NCI-H524 treated with DMSO at 0.1 percent for 48 hours (cell line): Measurements from ENCODE around the gene ERCC2.
"Not testable (repeated sequence)": the region's sequence is repeated elsewhere in the genome, so short reads cannot be mapped to it uniquely, and the experiment has no call there.

ENCODE experiments used
- DNase-seq: peaks from one replicate; lab custom pipeline; 2025; lab: John Stamatoyannopoulos, UW

The ERCC2 gene

DNA sequence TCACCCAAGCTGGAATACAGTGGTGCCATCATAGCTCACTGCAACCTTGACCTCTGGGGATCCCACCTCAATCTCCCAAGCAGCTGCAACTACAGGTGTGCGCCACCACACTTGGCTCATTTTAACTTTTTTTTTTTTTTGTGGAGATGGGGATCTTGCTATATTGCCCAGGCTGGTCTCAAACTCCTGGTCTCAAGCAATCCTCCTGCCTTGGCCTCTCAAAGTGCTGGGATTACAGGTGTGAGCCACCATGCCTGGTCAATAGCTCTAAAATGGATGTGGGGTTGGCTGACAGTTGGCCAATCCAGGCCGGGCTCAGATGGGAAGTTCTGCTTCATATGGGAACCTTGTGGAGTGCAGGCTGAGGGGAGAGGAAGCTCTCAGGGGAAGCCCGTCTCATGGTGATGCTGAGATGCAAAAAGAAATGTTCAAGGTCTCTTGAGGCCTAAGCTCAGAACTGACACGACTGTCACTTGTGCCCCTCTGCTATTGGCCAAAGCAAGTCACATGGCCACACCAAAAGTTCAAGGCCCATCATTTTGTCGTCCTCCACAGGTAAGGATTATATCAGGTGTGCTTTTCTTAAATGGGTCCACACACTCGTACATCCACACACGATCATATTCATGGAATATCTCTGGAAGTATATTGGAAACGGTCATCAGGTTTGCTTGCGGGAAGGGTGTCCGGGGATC, 36.6 kb downstream of the ERCC2 start:
- DNase-seq = no peak

DNA sequence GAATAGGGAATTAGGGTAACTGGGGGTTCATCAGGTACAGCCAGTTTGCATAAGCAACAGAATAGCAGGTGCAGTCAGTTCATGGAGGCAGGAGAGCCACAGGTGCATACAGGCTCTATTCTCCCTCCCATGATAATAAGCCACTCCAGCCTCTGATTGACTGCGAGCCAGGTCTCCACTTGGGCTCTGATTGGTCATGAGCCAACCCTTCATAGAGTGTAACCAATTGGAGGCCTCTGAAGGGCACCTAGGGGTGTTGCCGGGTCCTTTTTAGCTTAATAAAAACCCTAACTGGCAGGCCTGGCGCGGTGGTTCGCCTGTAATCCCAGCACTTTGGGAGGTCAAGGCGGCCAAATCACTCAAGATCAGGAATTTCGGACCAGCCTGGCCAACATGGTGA, 39.0 kb downstream of the ERCC2 start:
- no peak for DNase-seq

DNA sequence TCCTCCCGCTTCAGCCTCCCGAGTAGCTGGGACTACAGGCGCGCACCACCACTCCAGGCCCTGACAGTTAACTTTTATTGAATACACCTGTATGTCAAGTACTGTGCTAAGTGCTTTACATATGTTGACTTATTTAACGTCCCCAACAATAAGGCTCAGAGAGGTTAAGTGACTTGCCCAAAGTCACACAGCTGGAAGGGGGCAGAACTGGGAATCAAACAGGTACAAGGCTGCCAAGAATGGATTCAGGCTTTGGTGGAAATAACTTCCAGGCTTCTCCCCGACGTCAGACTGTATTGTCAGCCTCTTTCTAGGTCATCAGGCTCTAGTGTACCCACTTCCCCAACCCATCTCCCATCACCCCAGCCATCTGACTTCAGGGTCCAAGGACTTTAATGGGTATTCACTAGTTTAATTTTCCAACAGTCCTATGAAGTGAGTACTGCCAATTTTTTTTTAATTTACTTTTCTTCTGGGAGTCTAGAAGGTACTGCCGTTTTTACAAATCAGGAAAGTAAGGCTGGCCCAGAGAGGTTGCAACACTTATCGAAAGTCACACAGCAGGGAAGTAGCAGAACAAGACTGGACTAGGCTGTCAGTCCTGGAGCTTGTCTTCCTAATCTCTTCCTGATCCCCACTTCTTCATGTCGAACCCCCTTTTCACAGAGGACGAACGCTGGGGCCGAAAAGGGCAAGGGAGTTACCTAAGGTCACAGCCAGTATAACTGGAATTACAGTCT, 42.8 kb downstream of the ERCC2 start:
- no peak for DNase-seq

GRCh38 chr19:45324349-45324907, 45.9 kb downstream of the ERCC2 start:
- no peak for DNase-seq

- no peak for DNase-seq
These were observed 46.7 kb downstream of the ERCC2 start for GRCh38 chr19:45323671-45324081.

GRCh38 chr19:45322744-45323281, 47.6 kb downstream of the ERCC2 start, which contains the start of gene CKM:
Gene CKM (minus strand): TSS chr19:45322875. CDS start chr19:45319713, 3,162 bp downstream.
- no peak for DNase-seq

DNA sequence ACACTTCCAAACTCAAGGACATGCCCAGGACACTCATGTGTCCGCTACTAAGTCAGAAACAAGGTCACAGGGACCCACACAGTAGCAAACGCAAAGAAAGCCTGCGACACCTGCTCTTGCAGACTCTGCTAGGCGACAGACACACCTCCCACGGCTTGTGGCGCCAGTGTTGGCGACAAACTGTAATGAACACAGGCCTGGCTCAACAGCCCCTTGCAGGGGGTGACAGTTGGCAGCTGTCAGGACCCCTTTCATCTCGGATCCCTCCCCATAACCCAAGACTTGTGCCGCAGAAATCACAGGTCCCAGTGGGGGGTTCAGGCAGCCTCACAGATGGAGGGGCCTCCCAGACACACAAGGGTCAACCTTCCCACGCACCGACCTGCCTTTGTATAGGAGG, 48.1 kb downstream of the ERCC2 start:
- no peak for DNase-seq

- DNase-seq = no peak
These were observed 48.5 kb downstream of the ERCC2 start for GRCh38 chr19:45321848-45322247.

DNA sequence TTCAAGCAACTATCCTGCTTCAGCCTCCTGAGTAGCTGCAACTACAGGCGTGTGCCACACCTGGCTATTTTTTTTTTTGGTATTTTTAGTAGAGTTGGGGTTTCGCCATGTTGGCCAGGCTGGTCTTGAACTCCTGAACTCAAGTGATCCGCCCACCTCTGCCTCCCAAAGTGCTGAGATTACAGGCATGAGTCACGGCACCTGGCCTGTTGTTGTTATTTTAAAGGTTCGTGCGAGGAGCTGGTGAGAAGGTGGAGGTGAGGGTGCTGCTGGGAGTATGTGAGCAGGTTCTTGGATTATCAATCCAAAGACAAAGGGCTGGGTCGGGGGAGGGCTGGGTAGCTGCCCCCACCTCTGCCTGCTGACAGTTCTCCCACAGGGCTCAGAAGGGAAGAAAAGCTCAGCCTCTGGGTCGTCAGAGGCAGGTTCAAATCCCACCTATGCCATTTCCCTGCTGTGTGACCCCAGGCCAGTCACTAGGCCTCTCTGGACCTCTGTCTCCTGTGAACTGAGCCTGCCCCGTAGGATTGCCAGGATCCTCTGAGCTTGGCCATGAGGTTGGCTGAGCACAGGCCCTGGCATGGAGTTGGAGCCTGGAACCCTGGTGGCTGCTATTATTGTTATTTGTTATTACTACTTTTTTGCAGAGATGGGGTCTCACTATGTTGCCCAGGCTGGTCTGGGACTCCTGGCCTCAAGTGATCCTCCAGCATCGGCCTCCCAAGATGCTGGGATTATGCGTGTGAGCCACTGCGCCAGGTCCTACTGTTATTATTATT, 49.2 kb downstream of the ERCC2 start:
- no peak for DNase-seq

- DNase-seq = no peak
These were observed 55.1 kb downstream of the ERCC2 start for GRCh38 chr19:45315304-45315703.

GRCh38 chr19:45314708-45315245, 55.6 kb downstream of the ERCC2 start:
- DNase-seq = no peak

DNA sequence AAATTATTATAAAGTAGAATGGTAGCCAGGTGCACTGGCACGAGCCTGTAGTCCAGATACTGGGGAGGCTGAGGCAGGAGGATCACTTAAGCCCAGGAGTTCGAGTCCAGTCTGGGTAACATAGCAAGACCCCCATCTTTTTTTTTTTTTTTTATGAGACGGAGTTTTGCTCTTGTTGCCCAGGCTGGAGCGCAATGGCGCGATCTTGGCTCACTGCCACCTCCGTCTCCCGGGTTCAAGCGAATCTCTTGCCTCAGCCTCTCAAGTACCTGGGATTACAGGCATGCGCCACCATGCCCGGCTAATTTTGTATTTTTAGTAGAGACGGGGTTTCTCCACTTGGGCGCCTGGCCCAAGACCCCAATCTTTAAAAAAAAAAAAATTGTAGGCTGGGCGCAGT, 58.1 kb downstream of the ERCC2 start:
- DNase-seq = not testable (repeated sequence)

DNA sequence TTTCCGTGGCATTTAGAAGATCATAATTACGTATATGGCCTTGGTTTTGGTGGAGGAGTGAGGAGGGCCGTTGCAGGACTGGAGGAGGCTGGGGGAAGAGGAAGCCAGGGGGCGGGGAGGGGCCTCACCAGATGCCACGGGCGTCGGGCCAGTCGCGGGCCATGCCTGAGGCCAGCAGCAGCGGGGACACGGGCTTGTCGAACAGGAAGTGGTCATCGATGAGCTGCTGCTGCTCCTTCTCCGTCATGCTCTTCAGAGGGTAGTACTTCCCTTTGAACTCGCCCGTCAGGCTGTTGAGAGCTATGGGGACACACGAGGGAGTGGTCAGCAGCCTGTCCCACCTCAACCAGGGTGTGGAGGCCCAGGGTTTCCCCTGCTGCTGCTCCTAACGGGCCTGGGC, 58.8 kb downstream of the ERCC2 start:
- DNase-seq = no peak

DNA sequence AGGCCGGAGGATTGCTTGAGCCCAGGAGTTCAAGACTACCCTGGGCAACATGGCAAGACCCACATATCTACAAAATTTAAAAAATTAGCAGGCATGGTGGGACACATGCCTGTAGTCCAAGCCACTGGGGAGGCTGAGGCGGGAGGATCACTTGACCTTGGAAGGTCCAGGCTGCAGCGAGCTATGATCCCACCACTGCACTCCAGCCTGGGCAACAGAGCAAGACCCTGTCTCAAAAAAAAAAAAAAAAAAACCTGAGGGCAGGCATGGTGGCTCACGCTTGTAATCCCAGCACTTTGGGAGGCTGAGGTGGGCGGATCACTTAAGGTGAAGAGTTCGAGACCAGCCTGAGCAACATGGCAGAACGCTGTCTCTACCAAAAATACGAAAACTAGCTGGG, 61.1 kb downstream of the ERCC2 start:
- DNase-seq = not testable (repeated sequence)

DNA sequence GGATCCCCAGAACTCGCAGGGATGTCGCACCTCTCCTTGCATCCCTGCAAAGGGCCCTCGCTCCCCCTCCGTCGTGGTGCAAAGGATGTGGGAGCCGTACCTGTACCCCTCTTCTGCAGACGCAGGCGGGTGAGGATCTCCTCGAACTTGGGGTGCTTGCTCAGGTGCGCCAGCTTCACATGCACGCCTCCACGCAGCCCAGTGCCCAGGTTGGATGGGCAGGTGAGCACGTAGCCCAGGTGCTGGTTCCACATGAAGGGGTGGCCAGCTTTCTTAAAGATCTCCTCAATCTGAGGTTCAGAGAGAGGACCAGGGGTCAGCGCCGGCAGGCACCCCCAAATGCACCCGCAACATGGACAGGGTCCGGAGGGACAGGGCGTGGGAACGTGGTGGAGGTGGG, 63.0 kb downstream of the ERCC2 start:
- DNase-seq = no peak

- peak; percentile 4 for DNase-seq
These were observed 63.8 kb downstream of the ERCC2 start for GRCh38 chr19:45306518-45307027.

GRCh38 chr19:45306040-45306439, 64.3 kb downstream of the ERCC2 start:
- DNase-seq = no peak

- no peak for DNase-seq
These were observed 65.0 kb downstream of the ERCC2 start for GRCh38 chr19:45305421-45305820.

DNA sequence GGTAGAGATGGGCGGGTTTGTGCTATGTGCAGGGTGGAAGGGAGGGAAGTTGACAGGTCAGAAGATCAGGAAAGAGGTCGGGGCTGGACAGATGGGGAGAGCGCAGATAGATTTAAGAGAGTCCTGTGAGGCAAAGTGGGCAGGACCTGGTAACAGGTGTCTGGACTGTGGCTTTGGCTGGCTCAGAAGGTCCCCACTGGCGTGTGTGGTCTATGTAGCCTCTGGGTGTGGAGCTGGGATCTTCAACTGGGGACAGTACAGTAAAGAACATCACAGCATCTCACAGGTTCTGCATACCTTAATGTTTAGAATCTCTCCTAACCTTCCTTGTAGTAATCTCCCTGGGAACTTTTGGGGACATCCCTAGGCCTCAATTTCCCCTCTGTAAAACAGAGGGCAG, 65.4 kb downstream of the ERCC2 start:
- no peak for DNase-seq

GRCh38 chr19:45304141-45304926, 66.0 kb downstream of the ERCC2 start:
- DNase-seq = no peak
